ENCODE results near the gene KCNQ1. TPM values are rescaled to one million over a fixed set of nuclear protein-coding genes. Genes with fewer than 3 reads are reported as not detected.

Gene KCNQ1
- total RNA-seq, 1 donor from 2014 or later = 0.16 TPM

DNA sequence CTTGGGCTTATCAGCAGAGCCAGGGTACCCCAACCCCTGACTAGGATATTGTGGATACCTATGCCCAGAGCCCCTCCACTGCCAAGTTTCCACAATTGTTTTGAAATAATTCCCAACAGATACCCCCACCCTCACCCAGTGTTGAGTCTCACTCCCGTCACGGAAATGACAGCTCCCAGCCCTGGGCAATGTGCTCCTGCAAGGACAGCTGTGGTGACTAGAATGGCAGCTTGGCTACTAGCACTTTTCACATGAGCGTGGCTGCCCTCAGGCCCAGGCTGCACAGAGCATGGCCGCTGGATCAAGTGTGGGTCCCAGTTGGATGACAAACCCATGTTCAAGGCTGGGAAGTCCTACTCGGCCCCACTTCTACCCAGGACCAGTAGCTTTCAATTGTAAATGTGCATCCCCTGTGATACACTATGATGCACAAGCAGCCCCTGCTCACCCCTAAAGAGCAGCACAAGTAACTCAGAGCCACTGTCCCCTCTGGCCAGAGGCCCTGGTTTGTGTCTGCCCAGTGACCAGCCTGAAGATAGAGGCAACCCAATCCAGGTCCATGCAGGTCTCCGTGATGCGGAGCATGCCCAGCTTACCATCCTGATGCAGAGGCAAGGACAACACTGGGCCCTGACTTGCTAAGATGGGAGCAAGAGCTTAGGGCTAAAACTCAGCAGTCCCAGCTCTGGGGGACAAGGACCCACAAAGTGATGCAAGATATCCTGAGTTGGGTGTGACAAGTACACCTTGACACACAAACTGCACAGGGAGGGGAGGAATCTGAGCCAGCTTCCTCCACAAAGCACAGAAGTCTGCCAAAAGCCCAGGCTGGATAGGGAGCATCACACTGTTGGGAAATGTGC is 241.8 kb downstream of the KCNQ1 start:
- Mint-ChIP-seq H3K36me3 (ENCODE audit: unreplicated experiment) (no peaks in the 10 kb centered on the region), H3K27me3 (ENCODE audit: unreplicated experiment) (no peaks in the 10 kb centered on the region), H3K4me1 (ENCODE audit: unreplicated experiment) (peaks cover 7% of the 10 kb centered on the region), H3K4me3 (ENCODE audit: unreplicated experiment) (no peak overlapping the region), H3K27ac (ENCODE audit: unreplicated experiment) (no peak overlapping the region), H3K9me3 (ENCODE audit: unreplicated experiment) (no peaks in the 10 kb centered on the region)
- DNase-seq (ENCODE audit: extremely low spot score, unreplicated experiment) = no peak
- no peak for TF ChIP-seq CTCF (IDR thresholded peaks at IDR 0.05)

DNA sequence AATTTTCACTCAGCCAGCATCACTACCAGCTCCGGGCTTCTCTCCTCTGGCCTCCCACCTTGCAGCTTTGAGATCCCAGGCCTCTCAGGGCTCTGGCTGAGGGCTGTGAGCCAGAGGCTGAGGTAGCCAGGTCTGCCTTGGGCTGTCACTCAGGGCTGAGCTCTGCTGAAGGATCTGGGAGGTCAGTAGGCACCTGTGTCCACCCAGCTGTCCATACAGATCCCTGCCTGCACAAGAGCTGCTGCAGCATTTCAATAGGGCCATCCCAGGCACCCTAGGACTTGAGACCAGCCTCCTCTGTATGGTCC is 242.4 kb downstream of the KCNQ1 start:
- no peak for TF ChIP-seq CTCF (IDR thresholded peaks at IDR 0.05)
- no peak for DNase-seq (ENCODE audit: extremely low spot score, unreplicated experiment)
- H3K36me3 Mint-ChIP-seq (ENCODE audit: unreplicated experiment) = no peaks in the 10 kb centered on the region
- peaks cover 7% of the 10 kb centered on the region for H3K4me1 Mint-ChIP-seq (ENCODE audit: unreplicated experiment)
- H3K27ac Mint-ChIP-seq (ENCODE audit: unreplicated experiment) = no peak overlapping the region
- H3K4me3 Mint-ChIP-seq (ENCODE audit: unreplicated experiment) = no peak overlapping the region
- no peaks in the 10 kb centered on the region for H3K9me3 Mint-ChIP-seq (ENCODE audit: unreplicated experiment)
- H3K27me3 Mint-ChIP-seq (ENCODE audit: unreplicated experiment) = no peaks in the 10 kb centered on the region

GRCh38 chr11:2687782-2688191 is 243.0 kb downstream of the KCNQ1 start:
- no peak for DNase-seq (ENCODE audit: extremely low spot score, unreplicated experiment)
- Mint-ChIP-seq H3K27me3 (ENCODE audit: unreplicated experiment) (no peaks in the 10 kb centered on the region), H3K4me3 (ENCODE audit: unreplicated experiment) (no peak overlapping the region), H3K36me3 (ENCODE audit: unreplicated experiment) (no peaks in the 10 kb centered on the region), H3K4me1 (ENCODE audit: unreplicated experiment) (peaks cover 10% of the 10 kb centered on the region), H3K9me3 (ENCODE audit: unreplicated experiment) (no peaks in the 10 kb centered on the region), H3K27ac (ENCODE audit: unreplicated experiment) (no peak overlapping the region)
- no peak for TF ChIP-seq CTCF (IDR thresholded peaks at IDR 0.05)

GRCh38 chr11:2688381-2689231 is 243.8 kb downstream of the KCNQ1 start:
- Mint-ChIP-seq H3K9me3 (ENCODE audit: unreplicated experiment) (no peaks in the 10 kb centered on the region), H3K4me3 (ENCODE audit: unreplicated experiment) (no peak overlapping the region), H3K27me3 (ENCODE audit: unreplicated experiment) (no peaks in the 10 kb centered on the region), H3K4me1 (ENCODE audit: unreplicated experiment) (peaks cover 10% of the 10 kb centered on the region), H3K36me3 (ENCODE audit: unreplicated experiment) (no peaks in the 10 kb centered on the region), H3K27ac (ENCODE audit: unreplicated experiment) (no peak overlapping the region)
- no peak for DNase-seq (ENCODE audit: extremely low spot score, unreplicated experiment)
- no peak for TF ChIP-seq CTCF (IDR thresholded peaks at IDR 0.05)

All from osteocyte (in vitro differentiated cells).